Measurements from ENCODE around the gene KYNU. TPM values are rescaled to one million over a fixed set of nuclear protein-coding genes. Genes with fewer than 3 reads are reported as not detected.
"Not testable (repeated sequence)": the region's sequence is repeated elsewhere in the genome, so short reads cannot be mapped to it uniquely, and the experiment has no call there.

The KYNU gene
- total RNA-seq, 2 experiments from 2014 or later = not detected

DNA sequence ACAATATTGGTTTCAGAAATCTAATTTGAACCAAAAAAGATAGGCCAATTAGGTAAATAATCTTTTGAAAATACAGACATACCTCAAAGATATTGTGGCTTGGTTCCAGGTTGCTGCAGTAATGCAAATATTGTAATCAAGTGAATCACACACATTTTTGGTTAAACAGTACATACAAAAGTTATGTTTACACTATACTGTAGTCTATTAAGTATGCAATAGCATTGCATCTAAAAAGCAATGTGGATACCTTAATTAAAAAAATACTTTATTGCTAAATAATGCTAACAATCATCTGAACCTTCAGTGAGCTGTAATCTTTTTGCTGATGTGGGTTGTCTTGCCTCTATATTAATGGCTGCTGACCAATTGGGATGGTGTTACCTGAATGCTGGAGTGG lies 67.3 kb downstream of the KYNU start:
- ATAC-seq (no peak), DNase-seq (no peak)
- Mint-ChIP-seq H3K4me1 (no peaks in the 10 kb centered on the region), H3K36me3 (no peaks in the 10 kb centered on the region), H3K4me3 (no peak overlapping the region), H3K9me3 (ENCODE audit: low read depth) (no peaks in the 10 kb centered on the region), H3K27ac (no peak overlapping the region), H3K27me3 (peaks cover 3% of the 10 kb centered on the region)
- CTCF ChIA-PET = no interaction called here

DNA sequence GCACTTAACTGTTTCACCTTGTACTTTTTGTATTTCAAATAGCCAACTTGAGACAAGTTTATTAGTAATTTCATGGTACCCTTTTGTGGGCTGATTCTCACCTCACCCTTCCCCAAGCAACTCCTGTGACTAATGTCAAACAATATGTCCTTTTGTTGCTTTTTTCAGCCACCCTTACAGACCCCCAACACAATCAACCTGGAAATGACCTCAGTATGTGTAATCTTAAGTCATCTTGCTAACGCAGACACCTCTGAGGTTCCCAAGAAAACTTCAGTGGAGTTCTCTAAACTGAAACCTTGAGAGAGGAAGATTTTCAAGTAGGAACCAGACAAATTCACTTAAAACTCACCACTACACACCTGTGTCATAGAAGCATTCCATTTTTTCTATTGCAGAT lies 69.5 kb downstream of the KYNU start:
- DNase-seq (no peak), ATAC-seq (no peak)
- no peaks in the 10 kb centered on the region for H3K4me1 Mint-ChIP-seq
- H3K27ac Mint-ChIP-seq = no peak overlapping the region
- no peaks in the 10 kb centered on the region for H3K36me3 Mint-ChIP-seq
- H3K27me3 Mint-ChIP-seq = peaks cover 5% of the 10 kb centered on the region
- no peaks in the 10 kb centered on the region for H3K9me3 Mint-ChIP-seq (ENCODE audit: low read depth)
- CTCF ChIA-PET = no interaction called here
- H3K4me3 Mint-ChIP-seq = no peak overlapping the region

GRCh38 chr2:142948723-142949122 lies 71.3 kb downstream of the KYNU start:
- H3K36me3 Mint-ChIP-seq; ATAC-seq; H3K4me1 Mint-ChIP-seq; H3K27me3 Mint-ChIP-seq; H3K4me3 Mint-ChIP-seq; H3K27ac Mint-ChIP-seq; CTCF ChIA-PET; H3K9me3 Mint-ChIP-seq (ENCODE audit: low read depth); DNase-seq: not testable (repeated sequence)

DNA sequence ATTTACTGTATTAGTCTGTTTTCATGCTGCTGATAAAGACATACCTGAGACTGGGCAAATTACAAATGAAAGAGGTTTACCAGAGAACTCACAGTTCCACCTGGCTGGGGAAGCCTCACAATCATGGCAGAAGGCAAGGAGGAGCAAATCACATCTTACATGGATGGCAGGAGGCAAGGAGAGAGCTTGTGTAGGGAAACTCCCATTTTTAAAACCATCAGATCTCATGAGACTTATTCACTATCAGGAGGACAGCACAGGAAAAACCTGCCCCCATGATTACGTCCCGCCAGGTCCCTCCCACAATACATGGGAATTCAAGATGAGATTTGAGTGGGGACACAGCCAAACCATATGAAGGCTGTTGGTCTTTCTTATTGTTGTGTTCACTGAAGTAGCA lies 72.9 kb downstream of the KYNU start:
- DNase-seq; H3K4me3 Mint-ChIP-seq; H3K27me3 Mint-ChIP-seq; H3K27ac Mint-ChIP-seq; H3K36me3 Mint-ChIP-seq; H3K4me1 Mint-ChIP-seq; H3K9me3 Mint-ChIP-seq (ENCODE audit: low read depth); CTCF ChIA-PET; ATAC-seq: not testable (repeated sequence)

DNA sequence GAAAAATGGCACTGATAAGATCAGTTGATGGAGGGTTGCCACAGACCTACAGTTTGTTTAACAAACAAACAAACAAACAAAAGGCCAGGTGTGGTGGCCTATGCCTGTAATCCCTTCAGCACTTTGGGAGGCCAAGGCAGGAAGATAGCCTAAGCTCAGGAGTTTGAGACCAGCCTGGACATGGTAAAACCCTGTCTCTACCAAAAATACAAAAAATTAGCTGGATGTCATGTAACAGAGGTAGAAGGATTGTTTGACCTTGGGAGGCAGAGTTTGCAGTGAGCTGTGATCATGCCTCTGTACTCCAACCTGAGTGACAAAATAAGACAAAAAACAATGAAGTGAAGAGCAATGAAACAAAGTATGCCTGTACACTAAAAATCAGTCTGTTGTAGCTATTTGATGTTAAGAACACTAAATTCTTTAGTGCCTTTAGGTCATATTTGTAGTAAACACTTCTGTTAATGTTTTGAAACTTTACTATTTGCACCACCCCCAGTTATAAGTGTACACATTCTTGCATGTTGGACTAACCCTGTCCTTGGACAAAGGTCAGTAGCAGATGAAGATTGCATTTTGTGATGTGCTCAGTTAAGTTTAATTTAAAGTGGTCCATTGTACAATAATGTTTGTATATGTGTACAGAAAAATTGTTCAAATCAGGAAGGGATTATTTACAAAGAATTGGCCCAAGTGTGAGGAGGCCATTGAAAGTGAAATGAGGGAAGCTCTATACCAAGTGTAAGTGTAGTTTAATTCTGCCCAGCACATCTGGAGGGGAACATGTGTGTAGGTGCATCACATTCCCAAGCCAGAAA lies 73.9 kb downstream of the KYNU start:
- Mint-ChIP-seq H3K9me3 (ENCODE audit: low read depth) (no peaks in the 10 kb centered on the region), H3K27ac (no peak overlapping the region), H3K27me3 (peaks cover 5% of the 10 kb centered on the region), H3K4me1 (no peaks in the 10 kb centered on the region), H3K4me3 (no peak overlapping the region), H3K36me3 (no peaks in the 10 kb centered on the region)
- ATAC-seq = no peak
- no peak for DNase-seq
- CTCF ChIA-PET = no interaction called here

- Mint-ChIP-seq H3K9me3 (ENCODE audit: low read depth) (no peaks in the 10 kb centered on the region), H3K36me3 (no peaks in the 10 kb centered on the region), H3K4me1 (no peaks in the 10 kb centered on the region), H3K4me3 (no peak overlapping the region), H3K27me3 (peaks cover 5% of the 10 kb centered on the region), H3K27ac (no peak overlapping the region)
- CTCF ChIA-PET = no interaction called here
- no peak for ATAC-seq
- DNase-seq = no peak
Measured at GRCh38 chr2:142952018-142952417, 74.6 kb downstream of the KYNU start.

DNA sequence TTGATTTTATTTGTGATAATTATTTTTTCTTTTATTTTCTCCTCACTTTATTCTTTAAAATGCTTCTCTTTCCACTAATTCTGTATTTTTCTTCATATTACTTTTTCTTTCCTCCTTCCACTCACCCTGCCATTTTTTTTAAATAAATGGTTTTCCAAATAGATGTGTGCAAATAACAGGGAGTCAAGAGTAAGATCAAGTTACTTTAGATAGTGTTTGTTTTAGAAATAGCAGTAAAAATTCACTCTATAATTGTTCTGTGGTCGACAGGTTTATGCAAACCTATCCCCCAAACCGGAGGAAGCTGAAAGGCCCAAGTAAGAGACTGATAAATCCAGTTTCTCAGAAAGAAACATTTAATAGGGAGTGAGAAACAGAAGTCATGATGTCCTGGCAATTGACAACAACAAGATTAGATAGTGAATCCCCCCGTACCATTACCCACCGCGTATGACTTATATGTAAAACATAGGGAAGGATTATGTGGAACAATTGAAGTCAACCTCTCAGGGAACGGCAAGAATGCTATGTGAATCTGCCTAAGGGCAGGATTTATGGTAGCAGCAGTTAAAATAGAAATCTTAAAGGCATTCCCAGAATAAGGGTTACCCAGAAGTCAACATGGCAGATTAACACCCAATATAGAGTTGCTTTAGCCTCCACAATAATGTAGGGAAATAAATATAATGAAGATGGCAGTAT lies 75.5 kb downstream of the KYNU start:
- H3K9me3 Mint-ChIP-seq (ENCODE audit: low read depth) = no peaks in the 10 kb centered on the region
- no peaks in the 10 kb centered on the region for H3K4me1 Mint-ChIP-seq
- H3K27ac Mint-ChIP-seq = no peak overlapping the region
- H3K4me3 Mint-ChIP-seq = no peak overlapping the region
- peaks cover 5% of the 10 kb centered on the region for H3K27me3 Mint-ChIP-seq
- ATAC-seq = no peak
- CTCF ChIA-PET = no interaction called here
- no peaks in the 10 kb centered on the region for H3K36me3 Mint-ChIP-seq
- no peak for DNase-seq

DNA sequence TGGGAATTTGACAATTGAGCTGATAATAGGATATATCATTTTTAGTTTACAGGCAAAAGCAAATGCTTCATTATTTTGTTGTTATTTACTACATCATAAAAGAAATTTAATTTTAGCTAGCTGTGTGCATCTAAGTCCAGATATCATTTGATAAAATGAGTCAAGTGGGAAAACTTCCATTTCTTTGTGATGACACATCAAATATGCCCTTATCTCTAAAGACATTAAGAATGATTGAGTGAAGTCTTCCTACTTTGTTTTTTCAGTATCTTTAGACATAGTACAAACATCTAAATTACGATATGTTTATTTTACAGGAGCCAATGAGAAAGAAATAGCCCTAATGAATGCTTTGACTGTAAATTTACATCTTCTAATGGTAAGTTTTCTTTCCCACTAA lies 77.0 kb downstream of the KYNU start:
- CTCF ChIA-PET = no interaction called here
- Mint-ChIP-seq H3K4me3 (no peak overlapping the region), H3K36me3 (no peaks in the 10 kb centered on the region), H3K27me3 (peaks cover 5% of the 10 kb centered on the region), H3K27ac (no peak overlapping the region), H3K9me3 (ENCODE audit: low read depth) (no peaks in the 10 kb centered on the region), H3K4me1 (no peaks in the 10 kb centered on the region)
- DNase-seq = no peak
- ATAC-seq = no peak

DNA sequence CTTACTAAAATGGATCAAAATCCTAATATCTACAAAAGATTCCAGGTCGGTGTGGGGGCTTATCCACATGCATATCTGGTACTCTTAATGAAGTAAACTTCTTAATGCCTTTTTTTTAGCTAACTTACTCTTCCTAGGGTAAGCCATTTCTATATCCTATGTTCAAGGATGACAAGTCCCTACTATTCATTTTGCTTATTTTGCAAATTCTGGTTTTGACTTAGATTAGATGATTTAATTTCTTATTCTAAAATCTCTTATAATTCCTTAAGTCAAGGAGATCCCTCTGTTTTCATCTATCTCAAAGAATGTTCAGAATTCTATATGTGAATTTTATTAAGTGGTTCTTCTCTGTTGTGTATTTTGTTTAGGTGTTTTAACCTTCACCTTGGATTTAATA lies 79.7 kb downstream of the KYNU start:
- DNase-seq (no peak), ATAC-seq (no peak)
- Mint-ChIP-seq H3K36me3 (no peaks in the 10 kb centered on the region), H3K4me1 (no peaks in the 10 kb centered on the region), H3K9me3 (ENCODE audit: low read depth) (no peaks in the 10 kb centered on the region), H3K27ac (no peak overlapping the region), H3K27me3 (no peaks in the 10 kb centered on the region), H3K4me3 (no peak overlapping the region)
- CTCF ChIA-PET = no interaction called here

DNA sequence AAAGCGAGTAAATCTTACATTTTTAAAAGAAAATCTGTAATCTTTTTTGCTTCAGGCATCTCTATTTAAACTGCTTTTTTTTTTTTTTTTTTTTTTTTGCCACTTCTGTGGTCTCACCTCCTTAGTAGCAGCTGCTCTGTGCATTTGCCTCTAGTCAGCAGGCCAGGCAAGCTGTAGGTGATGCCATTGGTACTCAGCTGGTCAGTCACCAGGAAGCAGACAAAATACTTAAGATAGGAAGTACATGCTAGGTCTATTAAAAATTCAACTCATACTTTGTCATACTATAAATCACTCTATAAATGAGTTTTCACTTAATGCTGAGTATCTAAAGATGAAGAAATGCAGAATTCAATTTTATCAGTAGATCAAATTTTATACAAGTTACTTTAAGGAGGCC lies 83.7 kb downstream of the KYNU start:
- no peak for DNase-seq
- Mint-ChIP-seq H3K4me3 (no peak overlapping the region), H3K9me3 (ENCODE audit: low read depth) (no peaks in the 10 kb centered on the region), H3K4me1 (no peaks in the 10 kb centered on the region), H3K36me3 (no peaks in the 10 kb centered on the region), H3K27ac (no peak overlapping the region), H3K27me3 (peaks cover 10% of the 10 kb centered on the region)
- no peak for ATAC-seq
- CTCF ChIA-PET = no interaction called here

- Mint-ChIP-seq H3K9me3 (ENCODE audit: low read depth) (no peaks in the 10 kb centered on the region), H3K4me1 (no peaks in the 10 kb centered on the region), H3K27me3 (peaks cover 10% of the 10 kb centered on the region), H3K27ac (no peak overlapping the region), H3K36me3 (no peaks in the 10 kb centered on the region), H3K4me3 (no peak overlapping the region)
- ATAC-seq = no peak
- CTCF ChIA-PET = interaction anchor here (1.5 kb wide), 1 partner anchor 15 kb away, joined by 3 read pairs; no protein-coding TSS in a partner anchor
- DNase-seq = no peak
Measured at GRCh38 chr2:142965443-142965842, 88.0 kb downstream of the KYNU start.

- DNase-seq = no peak
- H3K4me1 Mint-ChIP-seq = no peaks in the 10 kb centered on the region
- H3K27ac Mint-ChIP-seq = no peak overlapping the region
- no peak for ATAC-seq
- no peak overlapping the region for H3K4me3 Mint-ChIP-seq
- no peaks in the 10 kb centered on the region for H3K36me3 Mint-ChIP-seq
- CTCF ChIA-PET = no interaction called here
- peaks cover 13% of the 10 kb centered on the region for H3K27me3 Mint-ChIP-seq
- no peaks in the 10 kb centered on the region for H3K9me3 Mint-ChIP-seq (ENCODE audit: low read depth)
Measured at GRCh38 chr2:142966284-142966683, 88.8 kb downstream of the KYNU start.

- DNase-seq (no peak), ATAC-seq (no peak)
- no peak overlapping the region for H3K4me3 Mint-ChIP-seq
- CTCF ChIA-PET = no interaction called here
- peaks cover 13% of the 10 kb centered on the region for H3K27me3 Mint-ChIP-seq
- H3K4me1 Mint-ChIP-seq = no peaks in the 10 kb centered on the region
- no peak overlapping the region for H3K27ac Mint-ChIP-seq
- no peaks in the 10 kb centered on the region for H3K9me3 Mint-ChIP-seq (ENCODE audit: low read depth)
- no peaks in the 10 kb centered on the region for H3K36me3 Mint-ChIP-seq
Measured at GRCh38 chr2:142967060-142967459, 89.6 kb downstream of the KYNU start.

- Mint-ChIP-seq H3K4me1 (no peaks in the 10 kb centered on the region), H3K27ac (no peak overlapping the region), H3K36me3 (no peaks in the 10 kb centered on the region), H3K9me3 (ENCODE audit: low read depth) (no peaks in the 10 kb centered on the region), H3K4me3 (no peak overlapping the region), H3K27me3 (peaks cover 5% of the 10 kb centered on the region)
- CTCF ChIA-PET = no interaction called here
- ATAC-seq (no peak), DNase-seq (no peak)
Measured at GRCh38 chr2:142973160-142973821, 95.8 kb downstream of the KYNU start.

Measured in activated CD8-positive, alpha-beta memory T cell treated with anti-CD3 and anti-CD28 coated beads, Interleukin-2, amount 10 ng/mL, durations not matched to agents 7 days and 5 days (primary cell).